ENCODE results near the gene GREB1L. TPM values are rescaled to one million over a fixed set of nuclear protein-coding genes. Genes with fewer than 3 reads are reported as not detected.
"Not testable (repeated sequence)": the region's sequence is repeated elsewhere in the genome, so short reads cannot be mapped to it uniquely, and the experiment has no call there.

The GREB1L gene
- polyA plus RNA-seq, 1 donor (not counting 4 experiments of a cell fraction or from before 2014, with no cell fraction given), result 5.5 TPM

- Histone ChIP-seq H3K36me3 (ENCODE audit: control insufficient read depth in 2 of 2, extremely low read depth in 1 of 2, insufficient read depth in 2 of 2, low read length in 2 of 2) (no peaks in the 10 kb centered on the region), H3K9me3 (ENCODE audit: control insufficient read depth, low read depth, low read length) (no peaks in the 10 kb centered on the region), H2AFZ (ENCODE audit: control insufficient read depth, low read length) (no peak overlapping the region), H3K4me1 (ENCODE audit: control insufficient read depth, extremely low read depth, insufficient read depth, low read length) (peaks cover 18% of the 10 kb centered on the region), H3K27ac (ENCODE audit: control insufficient read depth, insufficient read depth, low read length) (no peak overlapping the region), H3K79me2 (ENCODE audit: control insufficient read depth, insufficient read depth, low read length) (no peaks in the 10 kb centered on the region), H3K4me2 (ENCODE audit: control insufficient read depth, extremely low read depth, insufficient read depth, low read depth, low read length) (no peak overlapping the region), H3K9me1 (ENCODE audit: control insufficient read depth, extremely low read depth, insufficient read depth, low read length) (no peaks in the 10 kb centered on the region), H3K27me3 (ENCODE audit: control insufficient read depth, extremely low read depth, insufficient read depth, low read length) (no peaks in the 10 kb centered on the region), H3K9ac (ENCODE audit: control insufficient read depth, extremely low read depth, insufficient read depth, low read length) (no peak overlapping the region), H4K20me1 (ENCODE audit: control insufficient read depth, extremely low read depth, insufficient read depth, low read length) (no peaks in the 10 kb centered on the region), H3K4me3 (ENCODE audit: control insufficient read depth in 2 of 3, extremely low read depth in 1 of 3, insufficient read depth in 2 of 3, low read depth in 1 of 3, low read length in 3 of 3) (no peak overlapping the region)
- FAIRE-seq (no peak), DNase-seq (ENCODE audit: low read depth, low spot score) (no peak)
- TF ChIP-seq EZH2 (IDR thresholded peaks at IDR 0.05; ENCODE audit: low read length) (no peak), CTCF (optimal IDR thresholded peaks at IDR 0.05 in 1 of 3, IDR thresholded peaks at IDR 0.05 in 1 of 3, conservative IDR thresholded peaks at IDR 0.05 in 1 of 3; ENCODE audit: extremely low read depth in 1 of 3, insufficient read depth in 2 of 3, low read length in 3 of 3) (no peak)
- dilution Hi-C loops (cut with MboI; ENCODE audit: extremely low pct_ligation_motif_present, low sequenced_read_pairs), result no loop called here
Measured at GRCh38 chr18:21313576-21313975, 71.5 kb downstream of the GREB1L start.

GRCh38 chr18:21314724-21315123 is 72.7 kb downstream of the GREB1L start:
- DNase-seq (ENCODE audit: low read depth, low spot score) (no peak), FAIRE-seq (peak; percentile 51)
- no peaks in the 10 kb centered on the region for H3K36me3 ChIP-seq (ENCODE audit: control insufficient read depth in 2 of 2, extremely low read depth in 1 of 2, insufficient read depth in 2 of 2, low read length in 2 of 2)
- TF ChIP-seq CTCF (optimal IDR thresholded peaks at IDR 0.05 in 1 of 3, IDR thresholded peaks at IDR 0.05 in 1 of 3, conservative IDR thresholded peaks at IDR 0.05 in 1 of 3; ENCODE audit: extremely low read depth in 1 of 3, insufficient read depth in 2 of 3, low read length in 3 of 3) (no peak), EZH2 (IDR thresholded peaks at IDR 0.05; ENCODE audit: low read length) (no peak)
- H3K27me3 ChIP-seq (ENCODE audit: control insufficient read depth, extremely low read depth, insufficient read depth, low read length), result no peaks in the 10 kb centered on the region
- no peaks in the 10 kb centered on the region for H3K9me1 ChIP-seq (ENCODE audit: control insufficient read depth, extremely low read depth, insufficient read depth, low read length)
- H3K9me3 ChIP-seq (ENCODE audit: control insufficient read depth, low read depth, low read length), result no peaks in the 10 kb centered on the region
- H3K79me2 ChIP-seq (ENCODE audit: control insufficient read depth, insufficient read depth, low read length), result no peaks in the 10 kb centered on the region
- H3K4me3 ChIP-seq (ENCODE audit: control insufficient read depth in 2 of 3, extremely low read depth in 1 of 3, insufficient read depth in 2 of 3, low read depth in 1 of 3, low read length in 3 of 3), result no peak overlapping the region
- H3K9ac ChIP-seq (ENCODE audit: control insufficient read depth, extremely low read depth, insufficient read depth, low read length), result no peak overlapping the region
- H3K4me1 ChIP-seq (ENCODE audit: control insufficient read depth, extremely low read depth, insufficient read depth, low read length), result peaks cover 18% of the 10 kb centered on the region
- no peak overlapping the region for H3K27ac ChIP-seq (ENCODE audit: control insufficient read depth, insufficient read depth, low read length)
- H2AFZ ChIP-seq (ENCODE audit: control insufficient read depth, low read length), result no peak overlapping the region
- no peak overlapping the region for H3K4me2 ChIP-seq (ENCODE audit: control insufficient read depth, extremely low read depth, insufficient read depth, low read depth, low read length)
- dilution Hi-C loops (cut with MboI; ENCODE audit: extremely low pct_ligation_motif_present, low sequenced_read_pairs), result no loop called here
- H4K20me1 ChIP-seq (ENCODE audit: control insufficient read depth, extremely low read depth, insufficient read depth, low read length), result no peaks in the 10 kb centered on the region

GRCh38 chr18:21315126-21315525 is 73.1 kb downstream of the GREB1L start:
- dilution Hi-C loops (cut with MboI; ENCODE audit: extremely low pct_ligation_motif_present, low sequenced_read_pairs); H3K4me3 ChIP-seq (ENCODE audit: control insufficient read depth in 2 of 3, extremely low read depth in 1 of 3, insufficient read depth in 2 of 3, low read depth in 1 of 3, low read length in 3 of 3); FAIRE-seq; H3K9me1 ChIP-seq (ENCODE audit: control insufficient read depth, extremely low read depth, insufficient read depth, low read length); H3K27ac ChIP-seq (ENCODE audit: control insufficient read depth, insufficient read depth, low read length); H3K79me2 ChIP-seq (ENCODE audit: control insufficient read depth, insufficient read depth, low read length); H3K9ac ChIP-seq (ENCODE audit: control insufficient read depth, extremely low read depth, insufficient read depth, low read length); H4K20me1 ChIP-seq (ENCODE audit: control insufficient read depth, extremely low read depth, insufficient read depth, low read length); H3K27me3 ChIP-seq (ENCODE audit: control insufficient read depth, extremely low read depth, insufficient read depth, low read length); H2AFZ ChIP-seq (ENCODE audit: control insufficient read depth, low read length); H3K36me3 ChIP-seq (ENCODE audit: control insufficient read depth in 2 of 2, extremely low read depth in 1 of 2, insufficient read depth in 2 of 2, low read length in 2 of 2); H3K9me3 ChIP-seq (ENCODE audit: control insufficient read depth, low read depth, low read length); DNase-seq (ENCODE audit: low read depth, low spot score); H3K4me2 ChIP-seq (ENCODE audit: control insufficient read depth, extremely low read depth, insufficient read depth, low read depth, low read length): not testable (repeated sequence)
- peaks cover 18% of the 10 kb centered on the region for H3K4me1 ChIP-seq (ENCODE audit: control insufficient read depth, extremely low read depth, insufficient read depth, low read length)

All from keratinocyte (primary cell).